Heart left ventricle (tissue), 16 donors: ENCODE results near the gene GTF2A2. TPM values are rescaled to one million over a fixed set of nuclear protein-coding genes. Genes with fewer than 3 reads are reported as not detected.

Experiments
- ATAC-seq, 4 donors: fragments of 200-7000 bp; cut with Tn5 transposase; one replicate each; pipeline ENCODE4 v1.9.1; 2020 to 2022; ENCODE audit warnings: moderate library complexity in 4 of 4, mild to moderate bottlenecking in 3 of 4, moderate number of reproducible peaks in 1 of 4
- DNase-seq, 5 donors: peaks; one replicate each; pipeline ENCODE4 v3.0.0-alpha.2; 2020
- H3K27ac ChIP-seq, 12 donors: fragments of 200-600 bp; sonication (generic) in 4 of 12; one replicate each; pipeline versions ENCODE4 v1.5.0 to v1.8.0; 2016 to 2022; ENCODE audit warnings: mild to moderate bottlenecking in 2 of 12
- H3K27me3 ChIP-seq, 9 donors: fragments of 200-600 bp; sonication (generic) in 2 of 9; one replicate each; pipeline versions ENCODE4 v1.5.1 to v1.8.0; 2016 to 2022; ENCODE audit warnings: mild to moderate bottlenecking in 3 of 9
- H3K36me3 ChIP-seq, 9 donors: fragments of 200-600 bp; sonication (generic) in 2 of 9; one replicate each; pipeline versions ENCODE4 v1.5.0 to v1.8.0; 2018 to 2022; ENCODE audit warnings: mild to moderate bottlenecking in 2 of 9
- H3K4me1 ChIP-seq, 12 donors: fragments of 200-600 bp; sonication (generic) in 4 of 12; one replicate each; pipeline versions ENCODE4 v1.5.0 to v1.8.0; 2016 to 2022; ENCODE audit warnings: mild to moderate bottlenecking in 3 of 12
- H3K4me3 ChIP-seq, 12 donors: fragments of 200-600 bp; sonication (generic) in 4 of 12; one replicate each; pipeline versions ENCODE4 v1.5.0 to v1.8.0; 2017 to 2022; ENCODE audit warnings: mild to moderate bottlenecking in 9 of 12, moderate library complexity in 4 of 12
- H3K9me3 ChIP-seq, 12 donors: fragments of 200-600 bp; sonication (generic) in 4 of 12; one replicate each; pipeline versions ENCODE4 v1.5.0 to v1.8.0; 2016 to 2022; ENCODE audit warnings: mild to moderate bottlenecking in 1 of 12
- POLR2A ChIP-seq, 2 donors: fragments of 450-650 bp; IDR thresholded peaks; one replicate each; pipeline ENCODE4 v1.6.1; 2017; ENCODE audit warnings: antibody characterized with exemption in 2 of 2, mild to moderate bottlenecking in 2 of 2, moderate library complexity in 2 of 2
- WGBS, 4 donors: extraction: QIAGEN DNeasy Blood & Tissue Kit in 2 of 4; methylation state at CpG; one replicate each; pipeline versions ENCODE4 v1.1.5 to v1.1.7; 2013 to 2018; 5-methylcytosine and 5-hydroxymethylcytosine counted together
- intact Hi-C, 10 donors: fragments of 100-400 bp; cut with DNase I; formaldehyde crosslinking; loops; one replicate each; pipeline versions ENCODE4 v1.11.1 to v1.14.2; 2022
- long read RNA-seq, 3 donors: library from polyadenylated mRNA; unstranded; transcript quantifications; one replicate each; pipeline ENCODE4 v2.0.0, GENCODE V29; 2020 to 2021
- polyA plus RNA-seq, 2 donors: library from polyadenylated mRNA; stranded (reverse); fragments of 200-250 nt; gene quantifications; one replicate each; pipeline ENCODE4 v1.2.3, GENCODE V29; 2013
- total RNA-seq, 9 donors: library from RNA; depleted of rRNA in 2 of 9; stranded (reverse); fragments of >200 nt in 2 of 9; fragmentation: NEBNext Ultra II Directional in 3 of 9; extraction: Animal tissue kit (Norgen Biotek cat#: 25700) in 3 of 9; gene quantifications; one replicate each; pipeline versions ENCODE4 v1.1.0 to v1.2.4, GENCODE V29; 2016 to 2023
- TF ChIP-seq, protein P1 (sequence below), 12 donors: fragments of 200-600 bp; sonication (generic) in 4 of 12; IDR thresholded peaks; one replicate each; pipeline versions ENCODE4 v1.5.0 to v1.8.0; 2018 to 2022; ENCODE audit warnings: antibody characterized with exemption in 12 of 12, mild to moderate bottlenecking in 5 of 12
- donor health status: ischemic (EF 13 %, LVEDD 7.1; RV severe dilation, severe dysfunction).
- donor health status: healthy with polysubstance abuse.
- donor health status: DM: no; HTN: yes; CAD: no.
- donor health status: DM: no; HTN: no; CAD: no.
- donor health status: ischemic (EF 25% LVEDD 6.9; RV normal size, moderate dysfunction).
- donor health status: ischemic (EF 25% LVEDD 5.7; RV mildly dilated, moderate dysfunction).
- donor health status: healthy.
- donor health status: DM: yes; HTN: yes; CAD: no.
- donor health status: ischemic (EF 35%, LVEDD 5.7; RV mildly dilated, moderate dysfunction).
- donor health status: nonischemic (EF 11% LVEDD 7.7; RV severe dilation, severe dysfunction).
- donor health status: DM: yes; HTN: yes; CAD: no.
- donor health status: PGD.
- donor health status: ischemic (EF 29% LVEDD 5.4; RV normal size, mild dysfunction).
- donor health status: nonischemic (EF 23%, LVEDD 6.1; RV moderate dilation, normal function).

The GTF2A2 gene, protein sequence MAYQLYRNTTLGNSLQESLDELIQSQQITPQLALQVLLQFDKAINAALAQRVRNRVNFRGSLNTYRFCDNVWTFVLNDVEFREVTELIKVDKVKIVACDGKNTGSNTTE
- total RNA-seq = 100 to 1,000 TPM in 7 of 9 donors, 10 to 100 TPM in 2; 23.8 to 156 (median 115) TPM
- 100 to 1,000 TPM in 1 of 2 donors, 10 to 100 TPM in 1; 88.4 to 110 TPM for polyA plus RNA-seq
- long read RNA-seq, donor 1, transcript GTF2A2-202 (5 exons, 1,582 nt) = major isoform, 39 of 52 reads
- long read RNA-seq, donor 1, transcript GTF2A2-201 (3 exons, 518 nt) = minor isoform, 6 of 52 reads
- long read RNA-seq, donor 1, partial matches to known transcripts = 0 of 52 reads
- long read RNA-seq, donor 1, other reads (novel, unspliced or antisense) = 4 of 52 reads
- long read RNA-seq, donor 2, transcript GTF2A2-202 (5 exons, 1,582 nt) = major isoform, 57 of 63 reads
- long read RNA-seq, donor 2, transcript GTF2A2-201 (3 exons, 518 nt) = minor isoform, 6 of 63 reads
- long read RNA-seq, donor 2, partial matches to known transcripts = 0 of 63 reads
- long read RNA-seq, donor 2, other reads (novel, unspliced or antisense) = 0 of 63 reads
- long read RNA-seq, donor 3, transcript GTF2A2-202 (5 exons, 1,582 nt) = major isoform, 26 of 35 reads
- long read RNA-seq, donor 3, partial matches to known transcripts = 4 of 35 reads
- long read RNA-seq, donor 3, other reads (novel, unspliced or antisense) = 3 of 35 reads

DNA sequence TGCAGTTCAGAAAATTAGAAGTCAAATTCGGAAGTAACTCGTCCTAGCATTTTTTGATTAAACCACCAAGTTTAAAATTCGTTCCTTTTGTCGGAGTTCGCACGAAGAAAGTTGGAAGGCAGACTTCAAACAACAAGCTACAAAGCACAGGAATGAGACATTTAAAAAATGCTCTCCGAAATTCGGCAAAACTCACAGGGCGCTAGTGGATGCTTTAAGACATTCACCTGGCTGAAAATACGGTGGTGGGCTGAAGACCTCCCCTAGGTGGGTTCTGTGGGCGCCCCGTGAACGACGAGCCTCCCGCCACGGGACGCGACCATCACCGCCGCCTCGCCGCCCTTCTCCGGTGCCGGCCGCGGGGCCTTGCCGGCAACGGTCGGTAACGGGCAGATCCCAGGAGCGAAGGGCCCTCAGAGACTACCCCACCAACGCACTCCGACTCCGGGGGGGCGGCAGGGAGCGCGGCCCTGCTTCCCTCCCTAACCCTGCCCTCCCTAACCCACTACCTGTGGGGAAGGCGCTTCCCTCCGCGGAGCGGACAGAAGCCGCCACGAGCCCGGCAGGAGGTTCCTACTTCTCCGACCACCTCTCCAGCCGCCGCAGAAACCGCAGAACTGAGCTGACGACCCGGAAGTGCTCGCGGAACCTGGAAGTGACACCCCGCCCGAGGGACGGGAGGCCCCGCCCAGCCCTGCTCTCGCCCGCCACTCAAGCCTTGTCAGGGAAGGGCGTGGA, at the start of gene GTF2A2:
Gene GTF2A2, minus strand, starts transcription at position 619 of the 738 bp plus-strand sequence. CDS start 5,238 bp downstream, outside the sequence.
- H3K4me1 ChIP-seq = peaks cover 0 to 27% (median 19%) of the 10 kb centered on the region in 12 donors
- H3K36me3 ChIP-seq = peaks cover 0 to 37% (median 31%) of the 10 kb centered on the region in 9 donors
- TF ChIP-seq, protein P1, sequence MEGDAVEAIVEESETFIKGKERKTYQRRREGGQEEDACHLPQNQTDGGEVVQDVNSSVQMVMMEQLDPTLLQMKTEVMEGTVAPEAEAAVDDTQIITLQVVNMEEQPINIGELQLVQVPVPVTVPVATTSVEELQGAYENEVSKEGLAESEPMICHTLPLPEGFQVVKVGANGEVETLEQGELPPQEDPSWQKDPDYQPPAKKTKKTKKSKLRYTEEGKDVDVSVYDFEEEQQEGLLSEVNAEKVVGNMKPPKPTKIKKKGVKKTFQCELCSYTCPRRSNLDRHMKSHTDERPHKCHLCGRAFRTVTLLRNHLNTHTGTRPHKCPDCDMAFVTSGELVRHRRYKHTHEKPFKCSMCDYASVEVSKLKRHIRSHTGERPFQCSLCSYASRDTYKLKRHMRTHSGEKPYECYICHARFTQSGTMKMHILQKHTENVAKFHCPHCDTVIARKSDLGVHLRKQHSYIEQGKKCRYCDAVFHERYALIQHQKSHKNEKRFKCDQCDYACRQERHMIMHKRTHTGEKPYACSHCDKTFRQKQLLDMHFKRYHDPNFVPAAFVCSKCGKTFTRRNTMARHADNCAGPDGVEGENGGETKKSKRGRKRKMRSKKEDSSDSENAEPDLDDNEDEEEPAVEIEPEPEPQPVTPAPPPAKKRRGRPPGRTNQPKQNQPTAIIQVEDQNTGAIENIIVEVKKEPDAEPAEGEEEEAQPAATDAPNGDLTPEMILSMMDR (IDR thresholded peaks at IDR 0.05) = no peak
- TF ChIP-seq POLR2A (IDR thresholded peaks at IDR 0.05) = peak in 1 of 2 donors; percentile 62
- no peaks in the 10 kb centered on the region for H3K27me3 ChIP-seq
- 0 to 1% (median 0%) methylated on average over 39 to 59 of the region's 59 CpGs for WGBS, 4 donors
- intact Hi-C loops = loop anchor here in 1 of 10 donors (2.0 kb wide), 1 partner anchor 32 kb away; the partner anchor contains the start of gene BNIP2
- peaks cover 0 to 6% (median 0%) of the 10 kb centered on the region in 12 donors for H3K9me3 ChIP-seq
- peak within 1 kb of the TSS; percentile 72 to 98 (median 82) for H3K4me3 ChIP-seq
- peak within 1 kb of the TSS in 11 of 12 donors; percentile 55 to 93 (median 84) for H3K27ac ChIP-seq
- DNase-seq = peak; percentile 94 to 98 (median 96)
- ATAC-seq = peak; percentile 100

DNA sequence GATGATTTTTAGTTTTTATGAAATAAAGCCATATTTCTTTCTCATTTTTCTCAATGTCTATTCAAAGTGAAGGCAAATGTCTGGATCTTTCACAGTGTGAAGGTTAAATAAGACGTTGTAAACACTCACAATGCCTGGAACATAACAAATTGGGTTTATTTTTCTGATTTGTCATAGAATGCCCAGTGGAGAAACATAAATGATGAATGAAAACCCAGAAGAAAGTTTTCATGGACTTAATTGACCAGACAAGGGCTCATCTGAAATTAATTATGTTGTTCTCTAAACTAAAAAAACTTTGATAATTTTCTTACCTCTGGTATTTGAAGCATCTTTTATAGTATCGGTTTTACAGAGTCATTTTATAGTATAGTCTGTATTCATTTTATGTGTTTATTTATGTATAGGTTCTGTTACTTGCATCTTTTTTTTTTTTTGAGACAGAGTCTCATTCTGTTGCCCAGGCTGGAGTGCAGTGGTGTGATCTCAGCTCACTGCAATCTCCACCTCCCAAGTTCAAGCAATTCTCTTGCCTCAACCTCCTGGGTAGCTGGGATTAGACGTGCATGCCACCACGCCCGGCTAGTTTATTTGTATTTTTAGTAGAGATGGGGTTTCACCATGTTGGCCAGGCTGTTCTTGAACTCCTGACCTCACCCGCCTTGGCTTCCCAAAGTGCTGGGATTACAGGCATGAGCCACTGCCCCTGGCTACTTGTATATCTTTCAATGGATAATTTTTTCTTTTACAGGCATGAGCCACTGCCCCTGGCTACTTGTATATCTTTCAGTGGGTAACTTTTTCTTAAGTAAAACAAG, 46.9 kb upstream of the GTF2A2 start:
- WGBS, 4 donors = 64 to 76% (median 73%) methylated on average over 6 of the region's 6 CpGs
- Histone ChIP-seq H3K27ac (no peak overlapping the region), H3K27me3 (peaks cover 0 to 29% (median 2%) of the 10 kb centered on the region in 9 donors), H3K4me1 (no peaks in the 10 kb centered on the region), H3K4me3 (no peak overlapping the region), H3K9me3 (peaks cover 0 to 12% (median 2%) of the 10 kb centered on the region in 12 donors), H3K36me3 (no peaks in the 10 kb centered on the region)
- no peak for TF ChIP-seq POLR2A (IDR thresholded peaks at IDR 0.05)
- TF ChIP-seq, protein P1 (IDR thresholded peaks at IDR 0.05) = no peak
- DNase-seq (no peak), ATAC-seq (no peak)
- intact Hi-C loops = no loop called here

DNA sequence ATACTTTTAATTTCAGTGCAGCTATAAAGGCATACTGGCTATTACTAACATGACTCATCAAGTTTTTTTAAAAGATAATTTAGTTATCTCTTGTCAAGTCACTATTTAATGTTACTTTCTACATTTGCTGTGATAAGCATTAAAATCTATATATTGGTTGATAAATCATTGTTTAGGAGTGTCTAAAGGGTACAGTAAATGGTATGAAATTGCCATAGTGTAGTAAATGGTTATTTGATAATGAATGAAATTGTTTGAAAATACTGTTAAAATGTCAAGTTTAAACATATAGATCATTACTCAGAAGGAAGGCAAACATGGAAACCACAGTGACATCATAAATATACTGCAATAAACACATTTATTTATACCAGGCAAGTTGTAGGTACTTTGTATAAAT, 45.0 kb upstream of the GTF2A2 start:
- H3K27me3 ChIP-seq = peaks cover 0 to 29% (median 2%) of the 10 kb centered on the region in 9 donors
- ATAC-seq (no peak), DNase-seq (no peak)
- peaks cover 0 to 2% (median 0%) of the 10 kb centered on the region in 12 donors for H3K9me3 ChIP-seq
- no peak overlapping the region for H3K4me3 ChIP-seq
- H3K36me3 ChIP-seq = no peaks in the 10 kb centered on the region
- TF ChIP-seq, protein P1 (IDR thresholded peaks at IDR 0.05) = no peak
- TF ChIP-seq POLR2A (IDR thresholded peaks at IDR 0.05) = no peak
- intact Hi-C loops = no loop called here
- no peaks in the 10 kb centered on the region for H3K4me1 ChIP-seq
- H3K27ac ChIP-seq = no peak overlapping the region
